HCT116 (cell line): Measurements from ENCODE around the gene EHD1. TPM values are rescaled to one million over a fixed set of nuclear protein-coding genes. Genes with fewer than 3 reads are reported as not detected.

Experiments
- ATAC-seq: fragments of 200-7000 bp; cut with Tn5 transposase; 2 replicates; pipeline ENCODE4 v1.9.1; 2020; ENCODE audit warnings: mild to moderate bottlenecking, moderate library complexity
- BruUV-seq: library from RNA; stranded (reverse); fragments of 400-500 nt; replicated peaks from 2 replicates; lab custom pipeline; 2021; lab: Mats Ljungman, UMichigan
- CTCF ChIA-PET: fragments of 300-600 bp; sonication (Branson Sonifier 250); formaldehyde crosslinking; loops from one replicate; lab custom pipeline; 2021; ENCODE audit warnings: antibody characterized with exemption; lab: Charles Lee
- POLR2A ChIA-PET: fragments of 300-600, 350-600 bp; sonication (Branson Sonifier 250); formaldehyde crosslinking; loops from one replicate; lab custom pipeline; 2021; ENCODE audit warnings: antibody characterized with exemption; lab: Charles Lee
- RAD21 ChIA-PET, 2 experiments: fragments of 300-600 bp; sonication (Branson Sonifier 250); formaldehyde crosslinking; loops; one replicate each; lab custom pipeline; 2023; ENCODE audit warnings: low total read pairs in 2 of 2; ENCODE audit not compliant: uncharacterized antibody in 2 of 2, unreplicated experiment in 2 of 2, low non-redundant PET in 1 of 2; lab: Charles Lee
- DNase-seq: peaks from one replicate; pipeline ENCODE4 v3.0.0-alpha.2; 2010; ENCODE audit warnings: low read depth, low spot score
- H2AFZ ChIP-seq: fragments of 200-600 bp; shearing (Covaris generic), sonication (generic); 2 replicates; pipeline ENCODE4 v1.6.1; 2017; ENCODE audit warnings: low read depth, mixed run types, mixed read lengths, antibody characterized with exemption, low read length; ENCODE audit not compliant: poor library complexity, severe bottlenecking
- H3K27ac ChIP-seq: 2 replicates; pipeline ENCODE4 v1.5.1; 2012; ENCODE audit warnings: low read depth, low read length
- H3K27me3 ChIP-seq: fragments of 200-600 bp; sonication (generic); 2 replicates; pipeline ENCODE4 v1.6.1; 2016; ENCODE audit warnings: mixed run types, low read length, mixed read lengths; ENCODE audit not compliant: insufficient read depth
- H3K36me3 ChIP-seq, 2 experiments: fragments of 200-500 bp in 1 of 2; fragments of 200-600 bp in 1 of 2; sonication (Bioruptor generic) in 1 of 2; sonication (generic) in 1 of 2; 2 replicates each; pipeline versions ENCODE4 v1.5.1 to v1.6.1; 2014 to 2016; ENCODE audit warnings: low read length in 2 of 2, inconsistent platforms in 1 of 2, mixed read lengths in 1 of 2, mixed run types in 1 of 2; ENCODE audit not compliant: insufficient read depth in 2 of 2, control insufficient read depth in 1 of 2
- H3K4me1 ChIP-seq, 2 experiments: fragments of 200-600 bp in 1 of 2; sonication (generic) in 1 of 2; 2 replicates each; pipeline versions ENCODE4 v1.5.1 to v1.6.1; 2012 to 2017; ENCODE audit warnings: low read length in 2 of 2, inconsistent platforms in 1 of 2, mild to moderate bottlenecking in 1 of 2, mixed read lengths in 1 of 2, mixed run types in 1 of 2, moderate library complexity in 1 of 2; ENCODE audit not compliant: insufficient read depth in 2 of 2, control insufficient read depth in 1 of 2
- H3K4me2 ChIP-seq: fragments of 200-600 bp; sonication (generic); 2 replicates; pipeline ENCODE4 v1.6.1; 2017; ENCODE audit warnings: mixed run types, low read length, mixed read lengths
- H3K4me3 ChIP-seq, 2 experiments: fragments of 200-600 bp in 1 of 2; sonication (generic) in 1 of 2; replicated peaks in 1 of 2; 2 replicates each; pipeline ENCODE4 v1.5.1; 2011 to 2016; ENCODE audit warnings: low read length in 2 of 2, control low read depth in 1 of 2, low read depth in 1 of 2, mild to moderate bottlenecking in 1 of 2, mixed read lengths in 1 of 2, mixed run types in 1 of 2
- H3K79me2 ChIP-seq: fragments of 200-600 bp; sonication (generic); 2 replicates; pipeline ENCODE4 v1.6.1; 2017; ENCODE audit warnings: mild to moderate bottlenecking, mixed run types, low read length, moderate library complexity, mixed read lengths; ENCODE audit not compliant: insufficient read depth
- H3K9ac ChIP-seq: fragments of 200-600 bp; sonication (generic); 2 replicates; pipeline ENCODE4 v1.6.1; 2016; ENCODE audit warnings: low read length, mixed read lengths
- H3K9me2 ChIP-seq: fragments of 200-600 bp; sonication (generic), shearing (Covaris generic); 2 replicates; pipeline ENCODE4 v1.6.1; 2017; ENCODE audit warnings: mixed run types, mild to moderate bottlenecking, moderate library complexity; ENCODE audit not compliant: insufficient read depth
- H3K9me3 ChIP-seq, 2 experiments: fragments of 200-500 bp in 1 of 2; fragments of 200-600 bp in 1 of 2; sonication (Bioruptor generic) in 1 of 2; sonication (generic) in 1 of 2; 2 replicates each; pipeline ENCODE4 v1.6.1; 2014 to 2017; ENCODE audit warnings: low read length in 2 of 2, mixed read lengths in 2 of 2, inconsistent platforms in 1 of 2, low read depth in 1 of 2, mild to moderate bottlenecking in 1 of 2, mixed run types in 1 of 2, moderate library complexity in 1 of 2; ENCODE audit not compliant: control insufficient read depth in 1 of 2, insufficient read depth in 1 of 2
- H4K20me1 ChIP-seq: fragments of 200-600 bp; sonication (generic), shearing (Covaris generic); 2 replicates; pipeline ENCODE4 v1.6.1; 2017; ENCODE audit warnings: mixed run types, mild to moderate bottlenecking, moderate library complexity; ENCODE audit not compliant: insufficient read depth
- CBX3 ChIP-seq: IDR thresholded peaks from 2 replicates; pipeline ENCODE4 v1.6.1; 2012; ENCODE audit warnings: low read depth
- ELF1 ChIP-seq: IDR thresholded peaks from 2 replicates; pipeline ENCODE4 v1.6.1; 2012; ENCODE audit warnings: low read depth, borderline replicate concordance
- EZH2phosphoT487 ChIP-seq: fragments of 200-600 bp; IDR thresholded peaks from 2 replicates; pipeline ENCODE4 v1.6.1; 2018; ENCODE audit warnings: antibody characterized with exemption, borderline replicate concordance
- POLR2AphosphoS5 ChIP-seq: IDR thresholded peaks from 2 replicates; pipeline ENCODE4 v1.6.1; 2011; ENCODE audit warnings: mild to moderate bottlenecking, low read depth, low read length, moderate library complexity
- SIN3A ChIP-seq: IDR thresholded peaks from 2 replicates; pipeline ENCODE4 v1.6.1; 2012; ENCODE audit warnings: low read depth
- SP1 ChIP-seq: IDR thresholded peaks from 2 replicates; pipeline ENCODE4 v1.6.1; 2012; ENCODE audit warnings: low read depth
- TCF7L2 ChIP-seq: IDR thresholded peaks from 2 replicates; pipeline ENCODE4 v1.7.0; 2011; ENCODE audit warnings: borderline replicate concordance, inconsistent platforms; ENCODE audit not compliant: insufficient read depth, insufficient read length; ENCODE audit errors: extremely low read depth
- YY1 ChIP-seq: IDR thresholded peaks from 2 replicates; pipeline ENCODE4 v1.6.1; 2011; ENCODE audit warnings: low read length, low read depth, moderate library complexity, mild to moderate bottlenecking; ENCODE audit not compliant: insufficient replicate concordance; ENCODE audit errors: extremely low read depth
- ZFX ChIP-seq: fragments of 450-650 bp; IDR thresholded peaks from 2 replicates; pipeline ENCODE4 v1.6.1; 2017
- intact Hi-C: fragments of 100-400 bp; cut with micrococcal nuclease; formaldehyde crosslinking; loops from 2 replicates; pipeline ENCODE4 v1.10.0; 2022
- total RNA-seq: library from RNA; stranded (reverse); gene quantifications from one replicate; pipeline ENCODE4 v1.2.1, GENCODE V29; 2021; ENCODE audit not compliant: unreplicated experiment

The EHD1 gene
- total RNA-seq, 1 experiment from 2014 or later = 48.1 TPM

- peak overlapping the region; percentile 68 for H3K9ac ChIP-seq
- no TSS peak for BruUV-seq
- H2AFZ ChIP-seq = no peak overlapping the region
- POLR2A ChIA-PET = interaction anchor here (1.5 kb wide), 2 partner anchors 9 to 82 kb away, joined by 4 read pairs; no protein-coding TSS in a partner anchor
- no peaks in the 10 kb centered on the region for H4K20me1 ChIP-seq
- H3K27me3 ChIP-seq = no peaks in the 10 kb centered on the region
- H3K4me1 ChIP-seq = peaks cover 4 to 18% of the 10 kb centered on the region in 2 experiments
- TF ChIP-seq CBX3 (no peak), SIN3A (no peak), ELF1 (no peak), TCF7L2 (no peak), SP1 (no peak)
- TF ChIP-seq, all 23 proteins: peak for 0
- H3K36me3 ChIP-seq = no peaks in the 10 kb centered on the region
- ATAC-seq = no peak
- H3K27ac ChIP-seq = peak overlapping the region; percentile 85; the same call in 1 of the 2 replicates
- peak overlapping the region; percentile 73 to 80 for H3K4me3 ChIP-seq
- H3K9me3 ChIP-seq = no peaks in the 10 kb centered on the region
- DNase-seq = no peak
- intact Hi-C loops = loop anchor here (1.0 kb wide), 1 partner anchor 82 kb away; no protein-coding TSS in a partner anchor
- H3K9me2 ChIP-seq = no peaks in the 10 kb centered on the region
- no peaks in the 10 kb centered on the region for H3K79me2 ChIP-seq
- H3K4me2 ChIP-seq = peak overlapping the region; percentile 82
- CTCF ChIA-PET = interaction anchor here (1.1 kb wide), 1 partner anchor 37 kb away, joined by 3 read pairs; no protein-coding TSS in a partner anchor
- RAD21 ChIA-PET = interaction anchor here in 1 of 2 experiments (1.0 kb wide), 1 partner anchor 89 kb away, joined by 3 read pairs; the partner anchor contains the start of gene ARL2
Observed at GRCh38 chr11:64924910-64925284, 46.5 kb upstream of the EHD1 start.

GRCh38 chr11:64923944-64924909, 45.8 kb upstream of the EHD1 start, which contains the start of gene PPP2R5B:
Gene PPP2R5B (plus strand): TSS chr11:64924689. CDS start chr11:64925735, 1,046 bp downstream.
- DNase-seq = peak; percentile 85
- Histone ChIP-seq H3K9me3 (no peaks in the 10 kb centered on the region), H3K9ac (peak within 1 kb of the TSS; percentile 68), H3K36me3 (no peaks in the 10 kb centered on the region), H2AFZ (peak within 1 kb of the TSS; percentile 36), H3K4me1 (peaks cover 4 to 18% of the 10 kb centered on the region in 2 experiments), H3K27ac (peak within 1 kb of the TSS; percentile 85), H3K4me3 (peak within 1 kb of the TSS; percentile 73 to 80), H4K20me1 (no peaks in the 10 kb centered on the region), H3K79me2 (no peaks in the 10 kb centered on the region), H3K27me3 (no peaks in the 10 kb centered on the region), H3K4me2 (peak within 1 kb of the TSS; percentile 82), H3K9me2 (no peaks in the 10 kb centered on the region)
- RAD21 ChIA-PET = interaction anchor here in 1 of 2 experiments (1.0 kb wide), 1 partner anchor 90 kb away, joined by 3 read pairs; the partner anchor contains the start of gene ARL2
- ATAC-seq = peak; percentile 94
- POLR2A ChIA-PET = interaction anchor here (1.5 kb wide), 2 partner anchors 10 to 83 kb away, joined by 4 read pairs; no protein-coding TSS in a partner anchor
- CTCF ChIA-PET = interaction anchor here (0.6 to 1.1 kb wide), 2 partner anchors 36 to 137 kb away, joined by 3 to 4 read pairs; no protein-coding TSS in a partner anchor
- BruUV-seq = no TSS peak
- intact Hi-C loops = loop anchor here (1.0 kb wide), 1 partner anchor 83 kb away; no protein-coding TSS in a partner anchor
- TF ChIP-seq POLR2AphosphoS5 = peak; percentile 49
- no peak for TF ChIP-seq EZH2phosphoT487
- TF ChIP-seq ZFX = peak; percentile 29; the same call in 1 of the 2 replicates
- no peak for TF ChIP-seq SIN3A
- TF ChIP-seq YY1 = peak; percentile 70
- TF ChIP-seq TCF7L2 = peak; percentile 7
